GM12891 (cell line): Measurements from ENCODE around the gene DTX3.
A peak's percentile ranks its signal among the peaks of the same experiment; 100 is the strongest.

ENCODE experiments used
- DNase-seq: peaks from one replicate; pipeline ENCODE4 v3.0.0; 2011; ENCODE audit warnings: low spot score; ENCODE audit not compliant: insufficient read length
- FAIRE-seq: peaks from 2 replicates; lab custom pipeline; 2011; peaks lifted over from hg19 to GRCh38; lab: Jason Lieb, UNC
- PAX5 ChIP-seq: IDR thresholded peaks from 2 replicates; pipeline ENCODE4 v1.6.1; 2011; ENCODE audit warnings: low read length, moderate library complexity, mild to moderate bottlenecking; ENCODE audit not compliant: insufficient read depth, severe bottlenecking
- POLR2A ChIP-seq: IDR thresholded peaks from 2 replicates; pipeline ENCODE4 v1.6.1; 2011; ENCODE audit warnings: low read depth, low read length, control low read depth
- POLR2AphosphoS5 ChIP-seq: IDR thresholded peaks from 2 replicates; pipeline ENCODE4 v1.6.1; 2011; ENCODE audit warnings: low read depth, low read length, control low read depth
- POU2F2 ChIP-seq: IDR thresholded peaks from 2 replicates; pipeline ENCODE4 v1.6.1; 2011; ENCODE audit warnings: low read depth, mild to moderate bottlenecking, control low read depth, low read length, moderate library complexity
- SPI1 ChIP-seq: IDR thresholded peaks from 2 replicates; pipeline ENCODE4 v1.6.1; 2011; ENCODE audit warnings: low read depth, low read length, control low read depth
- TAF1 ChIP-seq: IDR thresholded peaks from 2 replicates; pipeline ENCODE4 v1.6.1; 2011; ENCODE audit warnings: low read depth, low read length, control low read depth

Gene DTX3

DNA sequence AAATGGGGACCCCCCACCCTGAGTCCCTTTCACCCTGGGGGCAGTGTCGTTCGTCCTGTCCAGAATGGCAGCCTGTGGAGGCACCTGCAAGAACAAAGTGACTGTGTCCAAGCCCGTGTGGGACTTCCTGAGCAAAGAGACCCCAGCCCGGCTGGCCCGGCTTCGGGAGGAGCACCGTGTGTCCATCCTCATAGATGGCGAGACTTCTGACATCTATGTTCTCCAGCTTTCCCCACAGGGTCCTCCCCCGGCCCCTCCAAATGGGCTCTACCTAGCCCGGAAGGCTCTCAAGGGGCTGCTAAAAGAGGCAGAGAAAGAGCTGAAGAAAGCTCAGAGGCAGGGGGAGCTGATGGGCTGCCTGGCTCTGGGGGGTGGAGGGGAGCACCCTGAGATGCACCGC lies 2.2 kb downstream of the DTX3 start:
- FAIRE-seq (no peak), DNase-seq (no peak)
- TF ChIP-seq PAX5 (no peak), POU2F2 (no peak), POLR2A (no peak), SPI1 (no peak), POLR2AphosphoS5 (no peak), TAF1 (no peak)

DNA sequence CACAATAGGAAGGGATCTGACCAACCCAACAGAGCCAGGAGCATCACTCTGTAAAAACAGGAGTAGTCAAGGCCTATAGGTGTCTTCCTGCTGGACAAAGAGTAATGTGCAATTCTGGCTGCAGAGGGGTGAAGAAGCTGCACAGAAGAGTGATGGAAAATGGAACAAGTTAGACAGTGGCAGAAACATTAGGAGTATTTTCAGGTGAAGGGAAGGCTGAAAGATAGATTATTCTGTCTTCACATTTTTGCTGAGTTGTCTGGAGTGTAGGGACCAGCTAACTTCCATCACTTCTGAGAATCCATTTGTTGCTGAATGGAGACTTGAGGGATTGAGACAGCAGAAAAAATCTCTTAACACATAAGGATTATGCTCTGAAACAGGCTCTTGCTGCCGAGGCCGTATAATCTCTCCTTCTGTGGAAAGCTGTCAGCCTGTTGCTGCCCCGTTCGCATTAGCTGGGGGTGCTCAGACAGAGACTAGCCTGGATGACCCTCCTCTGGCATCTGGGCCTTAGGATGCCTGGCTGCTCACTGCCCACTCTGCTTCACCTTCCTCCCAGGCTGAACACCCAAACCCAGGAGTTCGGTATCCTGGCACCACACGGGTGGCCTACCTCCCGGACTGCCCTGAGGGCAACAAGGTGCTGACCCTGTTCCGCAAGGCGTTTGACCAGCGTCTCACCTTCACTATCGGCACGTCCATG lies 3.5 kb downstream of the DTX3 start:
- TF ChIP-seq PAX5 (no peak), POU2F2 (no peak), TAF1 (no peak), SPI1 (no peak), POLR2AphosphoS5 (no peak), POLR2A (no peak)
- FAIRE-seq, result no peak
- DNase-seq, result no peak

DNA sequence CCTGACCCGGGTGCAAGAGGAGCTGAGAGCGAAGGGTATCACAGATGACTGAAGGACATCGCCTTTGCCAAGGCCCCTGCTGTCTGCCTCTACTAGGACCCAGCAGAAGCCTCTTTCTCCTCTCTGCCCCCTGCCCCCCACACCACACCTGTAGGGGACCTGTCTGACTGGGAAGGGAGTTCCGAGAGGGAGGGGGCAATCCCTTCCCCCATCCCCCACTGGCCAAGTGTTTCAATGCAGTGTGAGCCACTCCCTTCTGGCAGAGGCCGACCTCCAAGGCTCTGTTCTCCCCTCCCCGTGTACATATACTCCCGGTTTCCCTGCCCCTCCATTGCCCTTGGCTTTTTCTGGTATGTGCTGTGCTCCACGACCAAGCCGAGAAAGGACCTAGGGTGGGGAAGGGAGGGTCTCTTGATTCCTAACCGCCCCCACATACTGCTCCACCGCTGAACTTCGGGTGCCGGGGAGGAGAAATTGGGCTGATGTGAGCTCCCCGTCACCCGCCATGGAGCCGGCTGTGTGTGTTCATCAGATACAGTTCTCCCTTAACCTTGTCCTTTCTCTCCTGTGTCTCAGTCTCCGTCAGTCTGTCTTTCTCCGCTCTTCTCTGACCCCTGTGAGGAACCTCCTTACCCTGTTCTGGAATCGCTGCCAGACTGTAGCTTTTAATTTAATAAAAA lies 4.6 kb downstream of the DTX3 start:
- no peak for FAIRE-seq
- DNase-seq, result no peak
- TF ChIP-seq PAX5 (no peak), SPI1 (no peak), POLR2AphosphoS5 (no peak), TAF1 (no peak), POLR2A (no peak), POU2F2 (no peak)

DNA sequence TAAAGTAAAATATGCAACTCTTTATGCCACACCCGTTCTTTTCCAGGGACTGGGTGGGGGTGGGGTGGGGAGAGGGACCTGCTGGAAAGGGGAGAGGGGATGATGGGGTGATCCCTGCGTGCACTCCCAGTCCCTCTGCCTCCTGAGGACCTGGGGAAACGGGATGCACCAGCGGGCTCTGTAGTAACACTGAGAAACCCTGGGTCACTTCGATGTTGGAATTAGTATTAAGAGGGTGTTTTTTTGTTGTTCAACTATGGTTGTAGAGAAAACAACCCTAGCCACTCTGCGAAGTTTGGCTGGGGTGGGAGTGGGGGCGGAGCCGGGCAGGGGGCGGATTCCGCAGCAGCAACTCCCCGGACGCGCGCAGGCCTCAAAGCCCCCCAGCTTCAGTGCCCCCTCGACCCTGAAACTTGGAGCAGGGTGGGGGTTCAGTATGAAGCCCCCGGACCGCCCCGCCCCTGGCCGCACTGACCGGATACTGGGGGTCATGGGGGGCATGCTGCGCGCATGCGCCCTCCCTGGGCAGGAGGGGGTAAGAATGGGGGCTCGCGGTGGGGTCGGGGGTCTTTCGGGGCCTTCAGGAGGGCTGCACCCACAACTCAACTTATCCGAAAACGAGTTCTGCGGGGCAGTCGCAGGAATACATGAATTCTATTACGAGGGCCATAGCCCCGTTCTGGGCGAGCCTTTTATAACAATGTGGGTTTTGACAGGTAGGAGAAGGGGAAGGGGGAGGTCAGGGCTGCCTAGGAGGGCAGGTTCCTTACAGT lies 5.3 kb downstream of the DTX3 start:
- no peak for DNase-seq
- no peak for TF ChIP-seq SPI1
- TF ChIP-seq POLR2A, result no peak
- no peak for TF ChIP-seq TAF1
- no peak for TF ChIP-seq POLR2AphosphoS5
- no peak for TF ChIP-seq POU2F2
- TF ChIP-seq PAX5, result no peak
- FAIRE-seq, result no peak

DNA sequence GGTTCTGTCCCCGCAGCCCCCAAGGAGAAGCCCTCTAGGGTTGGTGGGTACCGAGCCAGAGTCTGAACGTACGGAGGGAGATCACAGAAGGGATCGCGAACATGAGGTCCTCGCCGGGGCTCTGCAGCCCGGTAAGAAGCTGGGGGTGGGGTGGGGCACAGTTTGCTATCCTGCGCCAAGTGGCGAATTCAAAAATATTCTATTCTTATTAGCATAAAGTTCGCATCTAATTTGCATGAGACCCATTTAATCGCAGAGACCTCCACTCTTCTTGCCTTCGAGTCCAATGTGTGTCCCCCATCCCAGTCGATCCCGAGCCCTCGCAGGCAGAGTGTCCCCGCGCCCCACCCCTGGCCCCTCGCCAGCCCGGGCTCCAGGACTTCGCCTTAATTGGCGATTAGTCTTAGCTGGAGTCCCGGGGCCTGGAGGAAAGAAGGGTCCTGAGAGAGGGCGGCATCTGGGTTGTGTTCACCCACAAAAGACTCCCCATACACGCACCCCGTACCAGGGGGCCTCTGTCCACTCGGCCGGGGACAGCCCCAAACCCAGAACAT lies 6.0 kb downstream of the DTX3 start:
- no peak for TF ChIP-seq PAX5
- no peak for TF ChIP-seq SPI1
- TF ChIP-seq TAF1, result no peak
- TF ChIP-seq POU2F2, result no peak
- no peak for TF ChIP-seq POLR2A
- no peak for TF ChIP-seq POLR2AphosphoS5
- no peak for FAIRE-seq
- no peak for DNase-seq

DNA sequence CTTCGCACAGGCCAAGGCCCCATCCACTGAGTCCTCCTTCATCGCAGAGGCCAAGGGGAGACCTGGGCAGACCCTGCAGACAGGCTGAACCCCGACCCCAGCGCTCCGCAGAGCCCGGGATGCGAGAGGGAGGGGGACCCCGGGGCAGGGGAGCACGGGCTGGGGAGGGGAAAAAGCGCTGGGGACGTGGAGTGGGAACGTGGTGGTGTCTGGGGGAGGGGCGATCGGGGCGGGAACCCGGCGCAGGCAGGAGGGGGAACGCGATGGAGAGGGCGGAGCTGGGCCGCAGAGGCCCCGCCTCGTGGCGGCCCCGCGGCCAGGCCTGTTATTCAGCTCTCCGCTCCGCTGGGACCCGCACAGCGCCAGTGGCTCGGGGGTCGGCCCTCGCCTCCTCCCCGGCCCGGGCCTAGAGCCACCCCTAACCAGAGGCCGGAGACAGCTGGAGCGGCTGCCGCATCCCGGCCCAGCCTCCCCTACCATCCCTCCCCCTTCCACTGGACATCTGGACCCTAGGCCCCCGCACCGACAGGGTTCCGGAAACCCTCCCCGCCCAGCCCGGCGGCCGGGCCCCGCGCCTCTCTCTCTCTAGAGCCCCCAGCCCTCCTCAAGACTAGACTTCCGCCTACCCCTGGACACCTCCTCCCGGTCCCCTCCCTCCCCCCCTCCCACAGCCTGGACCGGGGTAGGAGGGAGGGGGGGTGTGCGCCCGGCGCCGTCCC lies 6.6 kb downstream of the DTX3 start, which contains the start of gene ARHGEF25:
Gene ARHGEF25 (plus strand): TSS at position 328 of the 719 bp plus-strand sequence. CDS start 460 bp downstream, outside the sequence.
- TF ChIP-seq POLR2AphosphoS5, result no peak
- TF ChIP-seq POU2F2, result no peak
- no peak for TF ChIP-seq PAX5
- TF ChIP-seq TAF1, result no peak
- TF ChIP-seq SPI1, result no peak
- TF ChIP-seq POLR2A, result no peak
- peak; percentile 84 for FAIRE-seq
- DNase-seq, result peak; percentile 82

DNA sequence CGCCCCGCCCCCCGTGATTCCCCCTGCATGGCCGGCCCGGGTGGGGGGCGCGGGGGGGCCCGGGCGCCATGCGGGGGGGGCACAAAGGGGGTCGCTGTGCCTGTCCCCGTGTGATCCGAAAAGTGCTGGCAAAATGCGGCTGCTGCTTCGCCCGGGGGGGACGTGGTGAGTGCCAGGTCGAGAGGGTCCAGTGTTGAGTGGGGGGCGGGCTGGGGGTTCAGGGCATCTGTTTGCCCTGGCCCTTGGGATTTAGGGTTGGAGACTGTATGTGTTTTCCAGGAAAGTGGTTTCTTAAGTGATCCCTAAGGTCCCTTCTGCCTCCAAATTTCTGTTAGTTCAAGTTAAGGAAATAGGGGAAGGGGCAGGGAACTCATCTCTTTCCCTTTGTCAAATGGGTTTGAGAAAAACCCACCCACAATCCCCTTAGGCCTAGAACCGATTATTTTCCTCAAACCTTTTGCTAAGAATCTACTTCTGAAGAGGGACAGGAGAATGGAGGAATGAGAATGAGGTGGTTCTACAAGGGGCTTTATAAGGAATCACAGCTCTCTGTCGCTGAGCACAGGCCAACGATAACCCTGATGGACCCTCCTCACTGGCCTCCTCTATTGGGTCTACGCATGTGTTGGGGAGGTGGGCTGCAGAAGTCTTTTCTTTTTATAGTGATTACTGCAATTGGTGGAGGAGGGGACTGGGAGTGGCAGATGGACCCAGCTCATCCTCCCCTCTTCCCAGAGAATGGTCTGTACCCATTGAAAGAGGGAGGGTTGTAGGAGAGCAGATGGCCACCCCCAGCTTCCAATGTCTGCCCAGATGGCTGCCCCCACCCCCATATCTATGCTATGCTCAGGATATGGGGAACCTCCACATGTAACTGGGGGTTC lies 7.4 kb downstream of the DTX3 start:
- FAIRE-seq, result no peak
- no peak for TF ChIP-seq PAX5
- TF ChIP-seq SPI1, result no peak
- no peak for TF ChIP-seq POU2F2
- no peak for TF ChIP-seq TAF1
- DNase-seq, result no peak
